Activated CD4-positive, alpha-beta T cell treated with anti-CD3 and anti-CD28 coated beads, Interleukin-10, Interleukin-2, amounts not matched to agents 100 ng/mL and 50 ng/mL, durations not matched to agents 16 hours and 8 hours (primary cell): Measurements from ENCODE around the gene GCGR.
A peak's percentile ranks its signal among the peaks of the same experiment; 100 is the strongest.

Experiments used
- DNase-seq: peaks from one replicate; pipeline ENCODE4 v3.0.0-alpha.2; 2020

Gene GCGR

DNA sequence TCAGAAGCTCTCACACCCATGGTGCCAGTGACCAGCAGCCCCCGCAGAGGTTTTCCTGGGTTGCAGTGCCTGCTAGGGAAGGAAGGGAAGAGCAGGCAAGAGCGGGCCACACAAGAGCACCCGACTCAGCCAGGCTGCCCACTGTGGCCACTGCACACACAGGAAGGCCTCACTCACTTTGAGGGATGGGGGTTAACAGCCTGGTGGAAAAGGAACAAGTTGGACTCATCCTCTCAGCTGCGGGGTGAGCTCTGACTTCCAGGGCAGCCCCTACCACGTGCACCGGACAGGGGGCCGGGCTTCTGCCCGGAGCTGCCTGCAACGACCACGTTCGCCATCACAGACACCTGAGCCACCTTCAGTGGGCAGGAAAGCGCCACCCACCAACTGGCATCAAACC lies 48.3 kb downstream of the GCGR start:
- no peak for DNase-seq

DNA sequence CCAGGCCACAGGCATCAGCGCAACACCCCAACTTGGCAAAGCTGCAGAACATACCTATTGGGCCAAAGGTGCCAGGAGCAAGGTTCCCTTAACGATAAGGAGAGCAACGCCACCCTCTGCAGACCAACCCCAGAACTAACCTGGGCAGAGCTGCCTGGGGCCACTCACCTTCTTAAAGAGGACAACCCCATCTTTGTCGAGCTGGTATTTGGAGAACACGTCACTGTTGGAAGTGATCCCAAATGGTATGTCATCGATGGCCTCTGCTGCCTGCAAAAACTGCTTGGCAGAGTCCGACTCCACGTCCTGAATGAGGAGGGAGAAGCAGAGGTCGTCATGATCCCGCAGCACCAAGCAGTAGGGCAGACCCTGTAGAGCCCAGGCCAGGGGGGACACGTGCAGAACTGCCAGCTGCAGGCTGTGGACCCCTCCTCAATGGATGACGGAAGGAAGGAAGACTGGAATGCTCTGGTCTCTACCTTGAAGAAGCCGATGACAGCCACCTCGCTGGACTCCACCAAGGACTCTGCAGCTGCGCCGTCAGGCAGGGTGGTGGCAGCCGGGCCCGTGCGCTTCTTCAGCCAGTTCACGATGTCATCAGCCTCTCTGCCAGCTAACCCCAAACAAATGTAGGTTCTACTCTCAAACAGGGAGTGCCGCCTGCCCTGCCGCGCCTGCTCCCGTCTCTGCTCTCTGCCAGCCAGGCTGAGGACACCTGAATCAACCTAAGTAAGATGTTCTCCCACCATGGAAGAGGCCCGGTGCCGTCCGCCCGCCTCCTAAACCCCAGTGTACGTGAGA lies 51.2 kb downstream of the GCGR start:
- DNase-seq, result no peak

DNA sequence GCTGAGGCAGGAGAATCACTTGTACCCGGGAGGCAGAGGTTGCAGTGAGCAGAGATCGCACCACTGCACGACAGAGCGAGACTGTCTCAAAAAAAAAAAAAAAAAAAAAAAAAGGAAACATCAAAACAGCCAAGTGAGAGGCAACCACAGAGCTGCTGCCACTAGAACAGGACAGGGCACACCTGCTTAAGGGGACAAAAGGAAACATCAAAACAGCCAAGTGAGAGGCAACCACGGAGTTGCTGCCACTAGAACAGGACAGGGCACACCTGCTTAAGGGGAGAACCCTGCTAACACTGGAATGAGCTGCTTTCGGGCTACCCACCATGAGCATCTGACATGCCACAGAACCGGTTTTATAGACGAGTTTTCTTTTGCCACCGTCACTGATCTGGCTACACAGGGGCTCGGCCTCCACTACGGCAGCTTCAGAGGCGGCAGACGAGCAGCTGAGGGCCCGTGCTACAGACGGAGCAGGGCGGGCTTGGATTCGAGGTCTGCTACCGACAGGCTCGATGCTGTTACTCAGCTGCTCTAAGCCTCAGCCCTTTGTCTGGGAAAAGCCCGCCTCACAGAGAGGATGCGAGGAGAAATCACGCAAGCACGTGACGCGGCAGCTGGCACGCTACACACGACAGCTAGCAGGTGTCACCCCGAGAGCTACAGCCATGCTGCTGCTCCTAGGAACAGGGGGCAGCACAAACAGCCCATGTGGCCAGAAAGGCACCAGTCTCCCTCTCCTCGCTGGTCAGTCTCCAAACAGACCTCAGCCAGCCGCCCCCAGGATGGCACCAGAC lies 54.4 kb downstream of the GCGR start:
- no peak for DNase-seq

DNA sequence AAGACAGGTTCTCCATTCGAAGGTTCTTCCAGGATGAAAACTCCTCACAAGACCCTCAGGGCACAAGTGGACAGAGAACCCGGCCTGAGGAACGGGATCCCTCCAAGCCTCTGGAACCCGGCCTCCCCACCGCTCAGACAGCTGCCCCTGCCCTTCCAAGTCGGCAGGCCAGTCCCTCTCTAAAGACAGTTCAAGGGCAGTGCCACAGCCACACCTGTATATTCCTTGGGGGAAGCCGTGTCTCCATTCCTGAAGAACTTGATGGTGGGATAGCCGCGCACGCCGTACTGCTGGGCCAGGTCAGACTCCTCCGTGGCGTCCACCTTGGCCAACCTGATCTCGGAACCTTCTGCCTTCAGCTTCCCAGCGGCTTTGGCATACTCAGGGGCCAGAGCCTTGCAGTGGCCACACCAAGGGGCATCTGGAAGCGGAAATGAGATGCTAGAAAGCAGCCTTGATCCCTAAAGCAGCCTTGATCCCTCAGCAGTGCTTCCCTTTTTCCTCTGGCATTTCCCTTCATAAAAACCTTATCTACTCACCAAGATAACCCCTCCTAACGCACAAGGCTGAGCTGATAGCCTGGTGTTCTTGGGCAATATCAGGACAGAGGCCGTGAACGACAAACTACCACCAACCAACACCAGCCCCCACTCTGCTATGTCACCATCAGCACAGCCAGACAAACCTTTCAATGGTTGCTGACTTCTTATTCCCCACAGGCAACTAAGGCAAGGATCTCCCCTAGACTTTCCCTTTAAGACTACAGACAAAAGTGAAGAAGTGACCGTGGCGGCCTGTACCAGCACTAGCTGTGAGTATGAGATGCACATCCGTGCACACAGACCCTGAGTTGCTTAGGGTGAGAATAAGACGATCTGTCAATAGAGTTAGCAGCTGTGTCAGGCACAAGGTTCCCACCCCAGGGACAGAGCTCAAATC lies 55.3 kb downstream of the GCGR start:
- DNase-seq, result no peak

- DNase-seq, result peak; percentile 100
These were observed 56.2 kb downstream of the GCGR start, which contains the start of gene P4HB for GRCh38 chr17:81859906-81860755. Gene P4HB, minus strand, starts transcription at chr17:81860535. Its CDS starts 64 bp downstream, at chr17:81860471.

DNA sequence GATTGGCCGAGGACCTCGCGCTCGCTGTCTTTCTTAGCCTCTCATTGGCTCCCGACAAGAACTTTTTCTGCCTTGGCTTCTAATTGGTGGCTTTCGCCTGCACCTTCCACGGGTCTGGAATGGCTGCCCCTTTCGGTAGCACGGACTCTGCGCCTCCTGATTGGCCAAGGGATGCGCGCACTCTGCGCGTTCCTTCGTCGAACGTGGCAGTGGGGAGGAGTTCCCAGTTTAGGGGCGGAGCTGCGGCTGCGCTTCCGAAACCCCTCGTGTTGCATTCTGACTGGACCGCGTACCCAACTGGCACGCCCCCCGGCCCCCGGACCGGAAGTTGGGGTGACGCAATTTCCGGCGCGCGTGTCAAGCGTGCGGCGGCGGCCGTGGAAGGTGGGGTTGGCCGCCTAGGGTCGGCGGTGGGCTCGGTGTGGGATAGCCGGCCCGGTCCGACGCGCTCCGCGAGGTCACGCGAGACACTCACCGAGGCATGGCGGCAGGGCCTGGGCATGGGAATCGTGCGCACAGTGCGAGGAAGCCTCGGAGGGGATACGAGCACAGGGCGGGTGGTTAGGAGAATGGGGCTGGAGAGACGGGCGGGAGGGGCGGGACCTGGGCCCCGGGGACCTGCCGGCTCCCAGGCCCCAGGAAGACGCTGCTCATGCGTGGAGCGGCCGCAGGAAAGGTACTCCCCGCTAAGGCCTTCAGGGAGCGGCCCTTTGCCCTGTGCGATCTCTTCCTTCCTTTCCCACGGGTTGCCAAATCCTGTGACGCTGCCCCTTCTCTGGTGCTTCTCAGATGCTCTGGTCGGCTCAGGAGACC lies 57.0 kb downstream of the GCGR start:
- peak; percentile 77 for DNase-seq

GRCh38 chr17:81863123-81863675 lies 59.2 kb downstream of the GCGR start:
- no peak for DNase-seq
